Heart right ventricle (tissue), 16 donors: ENCODE measurements around the gene CTU2. TPM values are rescaled to one million over a fixed set of nuclear protein-coding genes. Genes with fewer than 3 reads are reported as not detected.

ENCODE experiments used
- ATAC-seq, 8 donors: fragments of 200-7000 bp; cut with Tn5 transposase; one replicate each; pipeline ENCODE4 v1.9.1; 2020; ENCODE audit warnings: mild to moderate bottlenecking in 8 of 8, moderate library complexity in 8 of 8, moderate number of reproducible peaks in 1 of 8
- DNase-seq, 2 donors: peaks; one replicate each; pipeline ENCODE4 v3.0.0-alpha.2; 2020
- H3K27ac ChIP-seq, 10 donors: fragments of 200-600 bp; sonication (generic) in 2 of 10; one replicate each; pipeline versions ENCODE4 v1.5.0 to v1.8.0; 2020 to 2022; ENCODE audit warnings: mild to moderate bottlenecking in 3 of 10
- H3K27me3 ChIP-seq, 7 donors: fragments of 200-600 bp; one replicate each; pipeline ENCODE4 v1.8.0; 2021 to 2022; ENCODE audit warnings: mild to moderate bottlenecking in 2 of 7
- H3K36me3 ChIP-seq, 9 donors: fragments of 200-600 bp; sonication (generic) in 1 of 9; one replicate each; pipeline versions ENCODE4 v1.5.0 to v1.8.0; 2020 to 2022; ENCODE audit warnings: mild to moderate bottlenecking in 2 of 9
- H3K4me1 ChIP-seq, 9 donors: fragments of 200-600 bp; sonication (generic) in 1 of 9; one replicate each; pipeline versions ENCODE4 v1.5.0 to v1.8.0; 2020 to 2022; ENCODE audit warnings: mild to moderate bottlenecking in 4 of 9
- H3K4me3 ChIP-seq, 10 donors: fragments of 200-600 bp; sonication (generic) in 2 of 10; one replicate each; pipeline versions ENCODE4 v1.5.0 to v1.8.0; 2020 to 2022; ENCODE audit warnings: mild to moderate bottlenecking in 7 of 10, moderate library complexity in 2 of 10
- H3K9me3 ChIP-seq, 11 donors: fragments of 200-600 bp in 10 of 11; sonication (generic) in 2 of 11; one replicate each; pipeline versions ENCODE4 v1.5.0 to v1.8.0; 2013 to 2022; ENCODE audit warnings: mild to moderate bottlenecking in 2 of 11, control low read depth in 1 of 11, moderate library complexity in 1 of 11
- WGBS, 2 donors: extraction: QIAGEN DNeasy Blood & Tissue Kit; methylation state at CpG; one replicate each; pipeline ENCODE4 v1.1.7; 2013; ENCODE audit warnings: inconsistent platforms in 1 of 2; 5-methylcytosine and 5-hydroxymethylcytosine counted together
- intact Hi-C, 10 donors: fragments of 100-400 bp; cut with DNase I; formaldehyde crosslinking; loops; one replicate each; pipeline versions ENCODE4 v1.11.1 to v1.14.2; 2022
- polyA plus RNA-seq, 2 donors: library from polyadenylated mRNA; stranded (reverse); fragments of 200-250 nt; gene quantifications; one replicate each; pipeline ENCODE4 v1.2.3, GENCODE V29; 2013
- total RNA-seq, 10 donors: library from RNA; stranded (reverse); fragmentation: NEBNext Ultra II Directional in 3 of 10; extraction: Animal tissue kit (Norgen Biotek cat#: 25700) in 3 of 10; gene quantifications; one replicate each; pipeline versions ENCODE4 v1.2.1 to v1.2.4, GENCODE V29; 2021 to 2023
- TF ChIP-seq, protein P1 (sequence below), 9 donors: fragments of 200-600 bp; sonication (generic) in 2 of 9; IDR thresholded peaks; one replicate each; pipeline versions ENCODE4 v1.5.0 to v1.8.0; 2021 to 2022; ENCODE audit warnings: antibody characterized with exemption in 9 of 9, mild to moderate bottlenecking in 5 of 9, moderate library complexity in 1 of 9
- donor health status: Arrhythmogenic right ventricular cardiomyopathy.
- donor health status: ischemic (EF 13 %, LVEDD 7.1; RV severe dilation, severe dysfunction).
- donor health status: healthy with polysubstance abuse.
- donor health status: DM: no; HTN: yes; CAD: no.
- donor health status: DM: no; HTN: no; CAD: no.
- donor health status: ischemic (EF 25% LVEDD 6.9; RV normal size, moderate dysfunction).
- donor health status: ischemic (EF 25% LVEDD 5.7; RV mildly dilated, moderate dysfunction).
- donor health status: healthy.
- donor health status: DM: yes; HTN: yes; CAD: no.
- donor health status: Ischemic cardiomyopathy.
- donor health status: ischemic (EF 35%, LVEDD 5.7; RV mildly dilated, moderate dysfunction).
- donor health status: nonischemic (EF 11% LVEDD 7.7; RV severe dilation, severe dysfunction).
- donor health status: DM: yes; HTN: yes; CAD: no.
- donor health status: PGD.
- donor health status: ischemic (EF 29% LVEDD 5.4; RV normal size, mild dysfunction).
- donor health status: nonischemic (EF 23%, LVEDD 6.1; RV moderate dilation, normal function).

CTU2 gene
- total and polyA plus RNA-seq, 12 donors, result 11.8 to 22.6 (median 14.4) TPM

GRCh38 chr16:88740727-88741055, 34.4 kb downstream of the CTU2 start:
- no peaks in the 10 kb centered on the region for H3K9me3 ChIP-seq
- DNase-seq, result no peak
- TF ChIP-seq, protein P1, sequence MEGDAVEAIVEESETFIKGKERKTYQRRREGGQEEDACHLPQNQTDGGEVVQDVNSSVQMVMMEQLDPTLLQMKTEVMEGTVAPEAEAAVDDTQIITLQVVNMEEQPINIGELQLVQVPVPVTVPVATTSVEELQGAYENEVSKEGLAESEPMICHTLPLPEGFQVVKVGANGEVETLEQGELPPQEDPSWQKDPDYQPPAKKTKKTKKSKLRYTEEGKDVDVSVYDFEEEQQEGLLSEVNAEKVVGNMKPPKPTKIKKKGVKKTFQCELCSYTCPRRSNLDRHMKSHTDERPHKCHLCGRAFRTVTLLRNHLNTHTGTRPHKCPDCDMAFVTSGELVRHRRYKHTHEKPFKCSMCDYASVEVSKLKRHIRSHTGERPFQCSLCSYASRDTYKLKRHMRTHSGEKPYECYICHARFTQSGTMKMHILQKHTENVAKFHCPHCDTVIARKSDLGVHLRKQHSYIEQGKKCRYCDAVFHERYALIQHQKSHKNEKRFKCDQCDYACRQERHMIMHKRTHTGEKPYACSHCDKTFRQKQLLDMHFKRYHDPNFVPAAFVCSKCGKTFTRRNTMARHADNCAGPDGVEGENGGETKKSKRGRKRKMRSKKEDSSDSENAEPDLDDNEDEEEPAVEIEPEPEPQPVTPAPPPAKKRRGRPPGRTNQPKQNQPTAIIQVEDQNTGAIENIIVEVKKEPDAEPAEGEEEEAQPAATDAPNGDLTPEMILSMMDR (IDR thresholded peaks at IDR 0.05), result no peak
- H3K4me1 ChIP-seq, result peaks cover 10 to 36% (median 20%) of the 10 kb centered on the region in 9 donors
- H3K27ac ChIP-seq, result no peak overlapping the region
- ATAC-seq, result no peak
- WGBS, 2 donors, result 90 to 91% methylated on average over 12 of the region's 12 CpGs
- intact Hi-C loops, result loop anchor here in 9 of 10 donors (5.0 to 10.0 kb wide), 6 partner anchors 42 to 477 kb away; partner anchors contain the start of genes ZNF778 (in 4 of the 9) and PIEZO1 (in 1 of the 9)
- H3K4me3 ChIP-seq, result no peak overlapping the region
- H3K36me3 ChIP-seq, result peaks cover 0 to 51% (median 0%) of the 10 kb centered on the region in 9 donors
- no peaks in the 10 kb centered on the region for H3K27me3 ChIP-seq

DNA sequence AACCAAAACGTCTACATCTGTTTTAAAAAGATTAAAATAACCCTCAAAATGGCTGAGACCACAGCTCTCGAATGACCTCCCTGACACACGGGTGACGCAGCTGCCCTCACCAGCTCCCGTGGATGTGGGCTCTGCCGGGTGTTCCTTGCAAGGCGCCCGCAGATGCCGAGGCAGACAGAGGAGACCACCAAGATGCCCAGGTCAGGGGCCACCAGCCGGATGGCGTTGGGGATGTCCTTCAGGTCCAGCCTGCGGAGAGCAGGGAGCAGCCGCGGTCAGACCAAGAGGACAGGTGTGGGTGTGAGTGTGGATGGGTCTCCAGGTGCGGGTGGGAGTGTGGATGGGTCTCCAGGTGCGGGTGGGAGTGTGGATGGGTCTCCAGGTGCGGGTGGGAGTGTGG, 35.1 kb downstream of the CTU2 start:
- 91 to 94% methylated on average over 16 to 17 of the region's 17 CpGs for WGBS, 2 donors
- TF ChIP-seq, protein P1 (IDR thresholded peaks at IDR 0.05), result no peak
- no peak overlapping the region for H3K4me3 ChIP-seq
- no peaks in the 10 kb centered on the region for H3K27me3 ChIP-seq
- DNase-seq (no peak), ATAC-seq (no peak)
- H3K9me3 ChIP-seq, result no peaks in the 10 kb centered on the region
- H3K36me3 ChIP-seq, result peaks cover 0 to 47% (median 0%) of the 10 kb centered on the region in 9 donors
- no peak overlapping the region for H3K27ac ChIP-seq
- intact Hi-C loops, result loop anchor here in 9 of 10 donors (5.0 to 10.0 kb wide), 6 partner anchors 41 to 476 kb away; partner anchors contain the start of genes ZNF778 (in 4 of the 9) and PIEZO1 (in 1 of the 9)
- peaks cover 14 to 43% (median 27%) of the 10 kb centered on the region in 9 donors for H3K4me1 ChIP-seq

GRCh38 chr16:88742896-88743605, 36.7 kb downstream of the CTU2 start:
- H3K4me3 ChIP-seq, result no peak overlapping the region
- WGBS, 2 donors, result 86 to 92% methylated on average over 19 of the region's 19 CpGs
- peaks cover 11 to 47% (median 33%) of the 10 kb centered on the region in 9 donors for H3K4me1 ChIP-seq
- ATAC-seq (no peak), DNase-seq (no peak)
- no peak overlapping the region for H3K27ac ChIP-seq
- intact Hi-C loops, result loop anchor here (1.0 to 10.0 kb wide), 8 partner anchors 39 to 474 kb away; partner anchors contain the start of genes PIEZO1 (in 7 of the 10) and ZNF778 (in 4 of the 10)
- H3K27me3 ChIP-seq, result no peaks in the 10 kb centered on the region
- TF ChIP-seq, protein P1 (IDR thresholded peaks at IDR 0.05), result no peak
- H3K36me3 ChIP-seq, result peaks cover 0 to 36% (median 0%) of the 10 kb centered on the region in 9 donors
- no peaks in the 10 kb centered on the region for H3K9me3 ChIP-seq

DNA sequence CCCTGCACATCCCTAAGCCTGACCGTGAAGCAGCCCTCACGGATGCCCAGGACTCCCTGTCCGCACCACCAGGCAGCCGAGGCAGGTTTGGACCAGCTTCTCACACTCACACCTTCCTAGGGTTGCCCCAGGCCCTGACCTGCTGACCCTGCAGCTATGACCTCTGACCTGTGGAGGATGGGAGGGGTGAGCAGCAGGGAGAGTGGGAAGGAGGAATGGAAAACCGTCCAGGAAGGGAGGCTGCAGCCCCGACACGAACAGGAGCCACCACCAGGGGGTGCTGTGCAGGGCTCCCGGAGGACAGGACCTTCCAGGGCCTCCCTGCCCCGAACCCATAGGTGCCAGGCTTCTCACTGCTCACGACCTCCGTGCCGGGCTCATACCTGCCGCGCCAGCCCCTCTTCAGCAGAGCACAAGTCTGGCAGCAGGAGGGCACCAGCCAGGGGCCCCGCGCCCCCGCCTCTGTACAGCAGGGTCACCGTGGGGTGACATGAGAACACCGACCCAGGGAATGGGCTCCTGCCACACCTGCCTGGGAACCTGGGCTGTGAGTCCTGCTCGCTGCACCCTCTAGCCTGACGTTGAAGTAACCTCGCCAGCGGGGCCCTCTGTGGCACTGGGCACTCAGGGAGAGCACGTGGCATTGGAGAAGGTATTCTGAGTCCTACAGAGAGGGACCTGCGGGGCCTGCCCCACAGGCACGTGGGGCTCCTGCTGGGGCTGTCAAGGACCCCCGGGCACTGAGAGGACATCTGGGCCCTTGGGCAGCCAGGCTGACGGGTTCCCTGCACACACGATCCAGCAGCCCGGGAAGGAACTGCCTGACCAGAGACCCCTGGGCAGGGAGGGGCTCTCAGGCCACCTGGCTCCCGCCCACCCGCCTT, 37.6 kb downstream of the CTU2 start:
- Histone ChIP-seq H3K27ac (peak overlapping the region in 8 of 10 donors; percentile 8 to 81 (median 51)), H3K27me3 (no peaks in the 10 kb centered on the region), H3K4me3 (peak overlapping the region in 2 of 10 donors; percentile 12 to 13), H3K4me1 (peaks cover 11 to 47% (median 33%) of the 10 kb centered on the region in 9 donors), H3K36me3 (peaks cover 0 to 31% (median 0%) of the 10 kb centered on the region in 9 donors), H3K9me3 (no peaks in the 10 kb centered on the region)
- 56 to 58% methylated on average over 30 to 32 of the region's 32 CpGs for WGBS, 2 donors
- TF ChIP-seq, protein P1 (IDR thresholded peaks at IDR 0.05), result peak; percentile 84 to 94 (median 89)
- peak; percentile 43 to 71 (median 65) for ATAC-seq
- peak; percentile 78 to 87 for DNase-seq
- intact Hi-C loops, result loop anchor here in 9 of 10 donors (1.0 to 10.0 kb wide), 8 partner anchors 38 to 473 kb away; partner anchors contain the start of genes PIEZO1 (in 7 of the 9) and ZNF778 (in 4 of the 9)
